HUES6 (cell line): ENCODE results near the gene GP5.

Source experiments
- H3K27ac ChIP-seq: 2 replicates; pipeline ENCODE4 v1.7.0; 2013; ENCODE audit warnings: low read depth, mild to moderate bottlenecking, low read length, inconsistent platforms
- H3K27me3 ChIP-seq: 2 replicates; pipeline ENCODE4 v1.6.1; 2013; ENCODE audit warnings: low read length; ENCODE audit not compliant: control insufficient read depth, insufficient read depth
- H3K36me3 ChIP-seq: 2 replicates; pipeline ENCODE4 v1.6.1; 2013; ENCODE audit warnings: low read length; ENCODE audit not compliant: control insufficient read depth, insufficient read depth
- H3K4me1 ChIP-seq: 2 replicates; pipeline ENCODE4 v1.6.1; 2013; ENCODE audit warnings: low read length; ENCODE audit not compliant: control insufficient read depth, insufficient read depth
- H3K4me3 ChIP-seq: 2 replicates; pipeline ENCODE4 v1.5.1; 2013; ENCODE audit warnings: low read depth, low read length
- H3K9ac ChIP-seq: one replicate; pipeline ENCODE4 v1.6.1; 2013; ENCODE audit warnings: mild to moderate bottlenecking, low read length
- H3K9me3 ChIP-seq: 2 replicates; pipeline ENCODE4 v1.6.1; 2013; ENCODE audit warnings: low read depth, low read length; ENCODE audit not compliant: control insufficient read depth, insufficient read depth

Gene GP5

DNA sequence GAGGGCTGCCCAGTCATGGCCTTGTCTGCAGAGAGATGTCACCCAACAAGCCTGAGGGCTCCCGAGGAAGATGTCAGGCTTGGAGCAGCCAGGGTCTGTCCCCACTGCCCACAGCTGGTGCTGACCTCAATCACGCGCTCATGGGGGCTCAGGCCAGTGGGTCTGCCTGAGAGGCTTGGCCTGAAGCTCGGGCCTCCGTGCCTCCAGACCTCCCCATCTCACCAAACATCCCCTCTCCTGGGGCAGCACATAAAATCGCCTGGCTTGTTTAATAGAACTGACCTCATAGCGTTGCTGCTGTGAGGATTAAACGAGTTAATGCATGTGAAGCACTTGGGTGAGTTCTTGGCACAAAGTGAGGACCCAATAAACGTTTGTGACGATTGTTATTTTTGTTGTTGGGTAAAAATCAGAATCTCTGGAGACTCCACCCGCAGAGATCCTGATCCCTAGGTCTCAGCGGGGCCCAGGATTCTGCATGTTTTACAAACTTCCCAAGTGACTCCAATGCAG lies 33.0 kb downstream of the GP5 start:
- H3K9me3 ChIP-seq, result no peaks in the 10 kb centered on the region
- peaks cover 10% of the 10 kb centered on the region for H3K27me3 ChIP-seq
- no peaks in the 10 kb centered on the region for H3K36me3 ChIP-seq
- H3K27ac ChIP-seq, result no peak overlapping the region
- no peak overlapping the region for H3K9ac ChIP-seq
- H3K4me3 ChIP-seq, result no peak overlapping the region
- peaks cover 40% of the 10 kb centered on the region for H3K4me1 ChIP-seq

DNA sequence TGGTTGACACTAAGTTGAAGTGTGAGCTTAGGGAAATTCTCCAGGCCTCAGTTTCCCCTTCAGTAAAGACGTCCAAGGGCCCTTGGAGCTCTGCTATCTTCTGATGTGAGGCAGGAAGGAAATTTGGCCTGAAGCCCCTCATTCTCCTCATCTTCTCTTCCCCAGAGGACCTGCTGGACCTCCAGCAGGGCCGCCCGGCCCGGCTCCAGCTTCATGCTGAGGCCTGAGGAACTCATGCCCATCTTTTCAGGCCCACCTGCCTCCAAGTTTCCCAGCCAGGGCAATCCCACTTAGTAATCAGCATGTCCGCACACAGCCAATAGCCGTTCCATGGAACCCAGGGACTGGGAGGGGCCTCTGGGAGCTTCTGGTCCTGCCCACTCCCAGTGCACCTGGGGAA lies 33.5 kb downstream of the GP5 start:
- H3K4me1 ChIP-seq, result peaks cover 37% of the 10 kb centered on the region
- no peak overlapping the region for H3K27ac ChIP-seq
- H3K9ac ChIP-seq, result no peak overlapping the region
- H3K9me3 ChIP-seq, result no peaks in the 10 kb centered on the region
- H3K4me3 ChIP-seq, result no peak overlapping the region
- H3K36me3 ChIP-seq, result no peaks in the 10 kb centered on the region
- H3K27me3 ChIP-seq, result peaks cover 10% of the 10 kb centered on the region

DNA sequence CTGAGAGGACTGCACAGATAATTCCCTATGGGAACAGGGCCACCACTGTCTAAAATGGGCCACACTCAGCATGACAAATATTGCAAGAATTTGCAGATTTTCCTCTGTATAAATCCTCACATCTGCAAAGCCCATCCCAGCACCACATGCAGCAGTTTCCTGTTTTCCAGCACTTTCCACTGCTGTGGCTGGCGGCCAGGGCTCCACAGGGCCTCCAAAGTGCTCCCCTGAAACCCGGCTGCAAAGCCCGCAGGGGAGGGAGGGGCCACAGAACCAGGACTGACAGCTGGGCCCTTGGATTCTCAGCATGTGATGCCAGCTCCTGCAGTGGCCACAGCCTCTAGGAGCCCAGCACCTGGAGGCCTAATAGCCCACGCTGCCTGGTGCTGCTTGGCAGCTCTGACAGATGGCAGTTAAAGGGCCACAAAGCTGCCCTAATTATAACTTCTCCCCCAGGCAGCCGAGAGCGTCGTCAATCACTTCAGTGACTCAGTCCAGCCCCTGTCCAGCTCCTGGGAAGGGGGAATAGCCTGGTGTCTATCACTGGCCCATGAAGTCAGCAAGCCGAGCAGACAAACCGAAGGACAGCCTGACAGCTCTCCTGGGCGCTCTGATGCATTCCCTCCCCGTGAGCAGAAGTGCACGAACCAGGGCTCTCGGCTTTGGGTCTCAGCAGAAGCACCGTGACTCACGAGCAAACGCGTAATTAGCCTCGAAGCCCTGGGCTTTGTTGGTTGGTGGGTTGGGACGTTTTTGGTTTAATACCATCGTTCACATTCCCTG lies 34.2 kb downstream of the GP5 start:
- H3K27ac ChIP-seq, result no peak overlapping the region

GRCh38 chr3:194364314-194364651 lies 34.8 kb downstream of the GP5 start:
- Histone ChIP-seq H3K9me3 (no peaks in the 10 kb centered on the region), H3K4me1 (peaks cover 25% of the 10 kb centered on the region), H3K36me3 (no peaks in the 10 kb centered on the region), H3K4me3 (no peak overlapping the region), H3K27ac (no peak overlapping the region), H3K9ac (no peak overlapping the region), H3K27me3 (peaks cover 8% of the 10 kb centered on the region)

More for the DNA sequence above, 34.2 kb downstream of the GP5 start:
- H3K36me3 ChIP-seq, result no peaks in the 10 kb centered on the region
- H3K9ac ChIP-seq, result no peak overlapping the region
- peaks cover 10% of the 10 kb centered on the region for H3K27me3 ChIP-seq
- H3K9me3 ChIP-seq, result no peaks in the 10 kb centered on the region
- H3K4me1 ChIP-seq, result peaks cover 30% of the 10 kb centered on the region
- no peak overlapping the region for H3K4me3 ChIP-seq

GRCh38 chr3:194360568-194360967 lies 38.5 kb downstream of the GP5 start:
- peaks cover 12% of the 10 kb centered on the region; the same call in 1 of the 2 replicates for H3K4me1 ChIP-seq

DNA sequence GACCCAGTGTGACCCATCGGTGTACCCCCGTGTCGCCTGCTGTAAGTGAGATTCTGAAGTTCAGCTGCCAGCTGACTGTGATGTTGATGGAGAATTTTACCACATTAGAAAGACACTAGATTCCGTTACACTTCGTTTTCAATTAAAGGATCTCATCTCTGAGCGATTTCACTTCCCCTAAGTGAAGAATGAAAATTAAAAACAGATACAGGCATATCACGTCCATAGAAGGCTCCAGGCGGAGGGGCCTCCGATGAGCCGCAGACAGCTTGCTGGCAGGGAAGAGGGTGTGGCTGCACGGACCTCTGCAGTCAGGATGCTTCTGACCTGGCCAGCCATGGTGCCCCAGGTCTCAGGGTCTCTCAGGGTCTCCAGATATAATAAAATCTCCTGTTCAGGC lies 41.4 kb downstream of the GP5 start:
- no peaks in the 10 kb centered on the region for H3K9me3 ChIP-seq
- no peak overlapping the region for H3K4me3 ChIP-seq
- H3K27ac ChIP-seq, result no peak overlapping the region
- no peaks in the 10 kb centered on the region for H3K36me3 ChIP-seq
- H3K9ac ChIP-seq, result no peak overlapping the region
- H3K27me3 ChIP-seq, result no peaks in the 10 kb centered on the region
- no peaks in the 10 kb centered on the region for H3K4me1 ChIP-seq

More at GRCh38 chr3:194360568-194360967, 38.5 kb downstream of the GP5 start:
- Histone ChIP-seq H3K27ac (no peak overlapping the region), H3K9me3 (no peaks in the 10 kb centered on the region), H3K27me3 (no peaks in the 10 kb centered on the region), H3K4me3 (no peak overlapping the region), H3K9ac (no peak overlapping the region), H3K36me3 (no peaks in the 10 kb centered on the region)

- Histone ChIP-seq H3K4me3 (no peak overlapping the region), H3K9ac (no peak overlapping the region), H3K36me3 (no peaks in the 10 kb centered on the region), H3K9me3 (no peaks in the 10 kb centered on the region), H3K27ac (no peak overlapping the region), H3K27me3 (no peaks in the 10 kb centered on the region), H3K4me1 (no peaks in the 10 kb centered on the region)
Observed at GRCh38 chr3:194355379-194355778, 43.7 kb downstream of the GP5 start.

- Histone ChIP-seq H3K36me3 (no peaks in the 10 kb centered on the region), H3K27ac (no peak overlapping the region), H3K9me3 (no peaks in the 10 kb centered on the region), H3K4me3 (no peak overlapping the region), H3K9ac (no peak overlapping the region), H3K4me1 (no peaks in the 10 kb centered on the region), H3K27me3 (no peaks in the 10 kb centered on the region)
Observed at GRCh38 chr3:194354315-194354714, 44.8 kb downstream of the GP5 start.

GRCh38 chr3:194352667-194353246 lies 46.3 kb downstream of the GP5 start:
- H3K36me3 ChIP-seq, result no peaks in the 10 kb centered on the region
- H3K9me3 ChIP-seq, result no peaks in the 10 kb centered on the region
- no peak overlapping the region for H3K27ac ChIP-seq
- H3K27me3 ChIP-seq, result no peaks in the 10 kb centered on the region
- no peak overlapping the region for H3K9ac ChIP-seq
- no peak overlapping the region for H3K4me3 ChIP-seq
- H3K4me1 ChIP-seq, result no peaks in the 10 kb centered on the region

- Histone ChIP-seq H3K27me3 (no peaks in the 10 kb centered on the region), H3K9ac (no peak overlapping the region), H3K9me3 (no peaks in the 10 kb centered on the region), H3K36me3 (no peaks in the 10 kb centered on the region), H3K4me3 (no peak overlapping the region), H3K4me1 (no peaks in the 10 kb centered on the region), H3K27ac (no peak overlapping the region)
Observed at GRCh38 chr3:194351952-194352536, 47.0 kb downstream of the GP5 start.

- Histone ChIP-seq H3K27ac (no peak within 1 kb of the TSS), H3K9ac (no peak within 1 kb of the TSS), H3K4me3 (no peak within 1 kb of the TSS), H3K27me3 (no peaks in the 10 kb centered on the region), H3K9me3 (no peaks in the 10 kb centered on the region), H3K4me1 (no peaks in the 10 kb centered on the region), H3K36me3 (no peaks in the 10 kb centered on the region)
Observed at GRCh38 chr3:194351080-194351672, 47.9 kb downstream of the GP5 start, which contains the start of gene CPN2. CPN2 (minus strand) TSS chr3:194351328; CDS start chr3:194342702, 8,626 bp downstream.
